Naive thymus-derived CD8-positive, alpha-beta T cell (primary cell): ENCODE results near the gene RETREG1. TPM values are rescaled to one million over a fixed set of nuclear protein-coding genes. Genes with fewer than 3 reads are reported as not detected.
A peak's percentile ranks its signal among the peaks of the same experiment; 100 is the strongest.

Experiments used
- ATAC-seq, 2 donors: fragments of 150-1000 bp; cut with Tn5 transposase in 1 of 2; sonication (Bioruptor Pico), chemical (Tn5 transposase) in 1 of 2; 1 replicate in 1 of 2; 2 replicates in 1 of 2; pipeline ENCODE4 v1.10.0; 2021; ENCODE audit warnings: mild to moderate bottlenecking in 2 of 2, moderate library complexity in 2 of 2
- POLR2A ChIA-PET: fragments of 350-600 bp; sonication (Branson Sonifier 250); formaldehyde crosslinking; loops from one replicate; lab custom pipeline; 2021; ENCODE audit warnings: antibody characterized with exemption; lab: Charles Lee
- DNase-seq, 10 donors: peaks; one replicate each; pipeline versions ENCODE4 v3.0.0 to v3.0.0-alpha.2; 2020 to 2022
- H3K27ac Mint-ChIP-seq, 10 donors: one replicate each; pipeline ENCODE4 v1.8.0; 2020 to 2022; ENCODE audit warnings: mild to moderate bottlenecking in 10 of 10, mixed read lengths in 10 of 10, moderate library complexity in 4 of 10, inconsistent platforms in 1 of 10
- H3K27me3 Mint-ChIP-seq, 5 donors: one replicate each; pipeline ENCODE4 v1.8.0; 2021 to 2022; ENCODE audit warnings: mixed read lengths in 5 of 5
- H3K36me3 Mint-ChIP-seq, 3 donors: one replicate each; pipeline ENCODE4 v1.8.0; 2020 to 2022; ENCODE audit warnings: mixed read lengths in 3 of 3, mild to moderate bottlenecking in 2 of 3, inconsistent platforms in 1 of 3
- H3K4me1 Mint-ChIP-seq, 4 donors: one replicate each; pipeline ENCODE4 v1.8.0; 2021 to 2022; ENCODE audit warnings: mixed read lengths in 4 of 4
- H3K4me3 Mint-ChIP-seq, 10 donors: one replicate each; pipeline ENCODE4 v1.8.0; 2020 to 2022; ENCODE audit warnings: mild to moderate bottlenecking in 10 of 10, mixed read lengths in 10 of 10, moderate library complexity in 6 of 10, inconsistent platforms in 1 of 10
- H3K9me3 Mint-ChIP-seq, 9 donors: one replicate each; pipeline ENCODE4 v1.8.0; 2020 to 2022; ENCODE audit warnings: mixed read lengths in 9 of 9, mild to moderate bottlenecking in 3 of 9, inconsistent platforms in 1 of 9, moderate library complexity in 1 of 9
- polyA plus RNA-seq, 3 donors: library from polyadenylated mRNA; unstranded; fragments of 300-500 nt; fragmentation: Illumina TruSeq; gene quantifications; one replicate each; pipeline ENCODE4 v1.2.3, GENCODE V29; 2021
- total RNA-seq, 8 experiments: library from RNA in 2 of 8; stranded (reverse) in 2 of 8; gene quantifications; one replicate each; pipeline ENCODE4 v1.2.3 and lab custom pipeline; 2021 to 2026

RETREG1 gene
- total and polyA plus RNA-seq, 5 experiments from 2014 or later, result 69.9 to 129 (median 78.7) TPM

GRCh38 chr5:16561660-16562059, 55.1 kb downstream of the RETREG1 start:
- Mint-ChIP-seq H3K36me3 (peaks cover 0 to 66% (median 22%) of the 10 kb centered on the region in 3 donors), H3K4me3 (no peak overlapping the region), H3K9me3 (no peaks in the 10 kb centered on the region), H3K27ac (peak overlapping the region in 2 of 10 donors; percentile 15 to 42), H3K27me3 (no peaks in the 10 kb centered on the region), H3K4me1 (peaks cover 12 to 46% (median 27%) of the 10 kb centered on the region in 4 donors)
- ATAC-seq (no peak), DNase-seq (no peak)
- POLR2A ChIA-PET, result no interaction called here

GRCh38 chr5:16559702-16560101, 57.1 kb downstream of the RETREG1 start:
- no peak for ATAC-seq
- Mint-ChIP-seq H3K36me3 (peaks cover 0 to 52% (median 18%) of the 10 kb centered on the region in 3 donors), H3K27me3 (no peaks in the 10 kb centered on the region), H3K27ac (no peak overlapping the region), H3K4me1 (peaks cover 12 to 34% (median 28%) of the 10 kb centered on the region in 4 donors), H3K9me3 (no peaks in the 10 kb centered on the region), H3K4me3 (no peak overlapping the region)
- DNase-seq, result no peak
- POLR2A ChIA-PET, result interaction anchor here (2.0 kb wide), 1 partner anchor 57 kb away, joined by 5 read pairs; the partner anchor contains the start of gene RETREG1

- ATAC-seq (no peak), DNase-seq (no peak)
- Mint-ChIP-seq H3K4me1 (peaks cover 14 to 39% (median 30%) of the 10 kb centered on the region in 4 donors), H3K27me3 (no peaks in the 10 kb centered on the region), H3K36me3 (peaks cover 0 to 52% (median 18%) of the 10 kb centered on the region in 3 donors), H3K27ac (peak overlapping the region in 4 of 10 donors; percentile 41 to 77 (median 66)), H3K4me3 (no peak overlapping the region), H3K9me3 (no peaks in the 10 kb centered on the region)
- POLR2A ChIA-PET, result interaction anchor here (2.0 kb wide), 1 partner anchor 58 kb away, joined by 5 read pairs; the partner anchor contains the start of gene RETREG1
Measured at GRCh38 chr5:16558984-16559629, 57.7 kb downstream of the RETREG1 start.

GRCh38 chr5:16557477-16557876, 59.3 kb downstream of the RETREG1 start:
- H3K4me1 Mint-ChIP-seq, result peaks cover 18 to 45% (median 36%) of the 10 kb centered on the region in 4 donors
- DNase-seq, result no peak
- no peaks in the 10 kb centered on the region for H3K9me3 Mint-ChIP-seq
- H3K27me3 Mint-ChIP-seq, result no peaks in the 10 kb centered on the region
- peak overlapping the region in 5 of 10 donors; percentile 9 to 44 (median 18) for H3K27ac Mint-ChIP-seq
- H3K36me3 Mint-ChIP-seq, result peaks cover 0 to 50% (median 16%) of the 10 kb centered on the region in 3 donors
- POLR2A ChIA-PET, result no interaction called here
- H3K4me3 Mint-ChIP-seq, result no peak overlapping the region
- ATAC-seq, result no peak

GRCh38 chr5:16554110-16554509, 62.7 kb downstream of the RETREG1 start:
- peaks cover 37 to 65% (median 58%) of the 10 kb centered on the region in 4 donors for H3K4me1 Mint-ChIP-seq
- H3K36me3 Mint-ChIP-seq, result peaks cover 0 to 33% (median 8%) of the 10 kb centered on the region in 3 donors
- no peak overlapping the region for H3K4me3 Mint-ChIP-seq
- peak overlapping the region in 2 of 10 donors; percentile 20 to 35 for H3K27ac Mint-ChIP-seq
- H3K27me3 Mint-ChIP-seq, result no peaks in the 10 kb centered on the region
- no peaks in the 10 kb centered on the region for H3K9me3 Mint-ChIP-seq
- POLR2A ChIA-PET, result interaction anchor here (0.6 kb wide), 1 partner anchor 24 kb away, joined by 3 read pairs; no protein-coding TSS in a partner anchor
- DNase-seq (no peak), ATAC-seq (no peak)

- ATAC-seq, result peak; percentile 87 to 89
- DNase-seq, result peak; percentile 6 to 68 (median 38)
- H3K4me1 Mint-ChIP-seq, result peaks cover 33 to 63% (median 59%) of the 10 kb centered on the region in 4 donors
- no peaks in the 10 kb centered on the region for H3K27me3 Mint-ChIP-seq
- H3K9me3 Mint-ChIP-seq, result no peaks in the 10 kb centered on the region
- peaks cover 0 to 33% (median 8%) of the 10 kb centered on the region in 3 donors for H3K36me3 Mint-ChIP-seq
- H3K4me3 Mint-ChIP-seq, result peak overlapping the region in 1 of 10 donors; percentile 1
- POLR2A ChIA-PET, result no interaction called here
- H3K27ac Mint-ChIP-seq, result peak overlapping the region in 8 of 10 donors; percentile 2 to 73 (median 45)
Measured at GRCh38 chr5:16552666-16553343, 64.0 kb downstream of the RETREG1 start.

GRCh38 chr5:16551628-16552027, 65.2 kb downstream of the RETREG1 start:
- Mint-ChIP-seq H3K27me3 (no peaks in the 10 kb centered on the region), H3K4me3 (no peak overlapping the region), H3K36me3 (peaks cover 0 to 34% (median 3%) of the 10 kb centered on the region in 3 donors), H3K9me3 (no peaks in the 10 kb centered on the region), H3K4me1 (peaks cover 37 to 66% (median 55%) of the 10 kb centered on the region in 4 donors), H3K27ac (peak overlapping the region in 3 of 10 donors; percentile 3 to 72 (median 11))
- POLR2A ChIA-PET, result no interaction called here
- DNase-seq (no peak), ATAC-seq (no peak)

- Mint-ChIP-seq H3K36me3 (peaks cover 0 to 41% (median 3%) of the 10 kb centered on the region in 3 donors), H3K9me3 (no peaks in the 10 kb centered on the region), H3K4me3 (no peak overlapping the region), H3K27ac (peak overlapping the region in 3 of 10 donors; percentile 27 to 56 (median 28)), H3K27me3 (no peaks in the 10 kb centered on the region), H3K4me1 (peaks cover 41 to 74% (median 56%) of the 10 kb centered on the region in 4 donors)
- POLR2A ChIA-PET, result no interaction called here
- ATAC-seq (peak in 1 of 2 donors; percentile 30), DNase-seq (peak in 3 of 10 donors; percentile 4 to 23 (median 10))
Measured at GRCh38 chr5:16550316-16550952, 66.4 kb downstream of the RETREG1 start.

GRCh38 chr5:16549491-16550206, 67.1 kb downstream of the RETREG1 start:
- DNase-seq, result no peak
- Mint-ChIP-seq H3K4me3 (no peak overlapping the region), H3K36me3 (peaks cover 0 to 36% (median 3%) of the 10 kb centered on the region in 3 donors), H3K4me1 (peaks cover 39 to 76% (median 58%) of the 10 kb centered on the region in 4 donors), H3K9me3 (no peaks in the 10 kb centered on the region), H3K27me3 (no peaks in the 10 kb centered on the region), H3K27ac (no peak overlapping the region)
- no peak for ATAC-seq
- POLR2A ChIA-PET, result no interaction called here

GRCh38 chr5:16548812-16549211, 68.0 kb downstream of the RETREG1 start:
- H3K27ac Mint-ChIP-seq, result no peak overlapping the region
- DNase-seq (no peak), ATAC-seq (no peak)
- H3K9me3 Mint-ChIP-seq, result no peaks in the 10 kb centered on the region
- POLR2A ChIA-PET, result no interaction called here
- H3K36me3 Mint-ChIP-seq, result peaks cover 0 to 34% (median 8%) of the 10 kb centered on the region in 3 donors
- H3K4me1 Mint-ChIP-seq, result peaks cover 40 to 74% (median 56%) of the 10 kb centered on the region in 4 donors
- H3K27me3 Mint-ChIP-seq, result no peaks in the 10 kb centered on the region
- H3K4me3 Mint-ChIP-seq, result no peak overlapping the region

GRCh38 chr5:16548115-16548514, 68.7 kb downstream of the RETREG1 start:
- POLR2A ChIA-PET, result no interaction called here
- H3K4me3 Mint-ChIP-seq, result no peak overlapping the region

More at GRCh38 chr5:16548115-16548514, 68.7 kb downstream of the RETREG1 start:
- DNase-seq (no peak), ATAC-seq (no peak)
- H3K36me3 Mint-ChIP-seq, result peaks cover 0 to 33% (median 8%) of the 10 kb centered on the region in 3 donors
- H3K27me3 Mint-ChIP-seq, result no peaks in the 10 kb centered on the region
- H3K9me3 Mint-ChIP-seq, result no peaks in the 10 kb centered on the region
- peaks cover 42 to 75% (median 61%) of the 10 kb centered on the region in 4 donors for H3K4me1 Mint-ChIP-seq
- no peak overlapping the region for H3K27ac Mint-ChIP-seq
